ENCODE data around the gene ELL2. TPM values are rescaled to one million over a fixed set of nuclear protein-coding genes. Genes with fewer than 3 reads are reported as not detected.
A peak's percentile ranks its signal among the peaks of the same experiment; 100 is the strongest.

The ELL2 gene
- total and polyA plus RNA-seq, 12 donors, result 10.5 to 68.2 (median 27.2) TPM

DNA sequence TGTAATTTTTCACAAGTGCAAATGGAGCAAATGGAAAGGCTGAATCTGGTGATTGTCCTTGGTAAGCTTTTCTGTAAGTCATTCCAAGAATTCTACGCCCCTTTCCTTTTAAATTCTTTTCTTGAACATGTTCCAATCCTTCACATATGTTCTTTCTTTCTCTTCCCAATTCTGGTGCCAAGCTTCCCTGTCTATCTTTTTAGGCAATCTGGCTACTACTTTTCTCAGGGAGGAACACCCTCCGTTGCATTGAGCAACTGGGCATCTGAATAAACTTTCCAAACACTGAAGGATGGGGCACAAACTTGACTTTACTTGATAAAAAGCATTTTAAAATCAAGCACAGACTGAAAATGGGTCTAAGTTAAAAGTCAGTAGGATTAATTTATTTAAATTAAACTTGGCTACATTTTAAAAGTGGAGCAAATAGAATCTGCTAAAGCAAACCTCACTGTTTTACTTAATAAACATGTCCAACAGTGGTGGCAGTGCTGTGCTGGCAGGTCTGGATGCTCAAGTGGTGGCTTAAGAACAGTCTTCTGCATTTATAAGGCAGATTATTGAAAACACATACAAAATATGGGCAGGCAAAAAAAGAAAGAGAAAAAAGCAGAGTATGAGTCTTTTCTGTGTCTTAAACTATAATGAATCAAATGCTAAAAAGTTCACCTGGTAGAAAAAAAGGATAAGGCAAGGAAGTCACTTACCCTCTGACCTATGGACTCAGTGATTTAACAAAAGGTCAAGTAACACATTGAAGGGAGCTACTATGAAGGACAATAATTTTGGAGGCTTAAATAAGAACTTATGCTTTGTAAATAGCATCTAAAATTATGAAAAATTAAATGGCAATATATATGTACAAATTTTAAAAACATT lies 5.4 kb downstream of the ELL2 start:
- Histone ChIP-seq H3K9me3 (no peaks in the 10 kb centered on the region), H3K4me3 (no peak overlapping the region), H3K27me3 (no peaks in the 10 kb centered on the region), H3K4me1 (peaks cover 0 to 73% (median 53%) of the 10 kb centered on the region in 9 donors), H3K27ac (peak overlapping the region in 3 of 10 donors; percentile 9 to 48 (median 45)), H3K36me3 (no peaks in the 10 kb centered on the region)
- 29 to 39% methylated on average over 2 of the region's 2 CpGs for WGBS, 2 donors
- intact Hi-C loops (cut with DNase I), result loop anchor here in 5 of 10 donors (5.0 to 10.0 kb wide), 4 partner anchors 54 to 379 kb away; no protein-coding TSS in a partner anchor
- TF ChIP-seq, protein P1, sequence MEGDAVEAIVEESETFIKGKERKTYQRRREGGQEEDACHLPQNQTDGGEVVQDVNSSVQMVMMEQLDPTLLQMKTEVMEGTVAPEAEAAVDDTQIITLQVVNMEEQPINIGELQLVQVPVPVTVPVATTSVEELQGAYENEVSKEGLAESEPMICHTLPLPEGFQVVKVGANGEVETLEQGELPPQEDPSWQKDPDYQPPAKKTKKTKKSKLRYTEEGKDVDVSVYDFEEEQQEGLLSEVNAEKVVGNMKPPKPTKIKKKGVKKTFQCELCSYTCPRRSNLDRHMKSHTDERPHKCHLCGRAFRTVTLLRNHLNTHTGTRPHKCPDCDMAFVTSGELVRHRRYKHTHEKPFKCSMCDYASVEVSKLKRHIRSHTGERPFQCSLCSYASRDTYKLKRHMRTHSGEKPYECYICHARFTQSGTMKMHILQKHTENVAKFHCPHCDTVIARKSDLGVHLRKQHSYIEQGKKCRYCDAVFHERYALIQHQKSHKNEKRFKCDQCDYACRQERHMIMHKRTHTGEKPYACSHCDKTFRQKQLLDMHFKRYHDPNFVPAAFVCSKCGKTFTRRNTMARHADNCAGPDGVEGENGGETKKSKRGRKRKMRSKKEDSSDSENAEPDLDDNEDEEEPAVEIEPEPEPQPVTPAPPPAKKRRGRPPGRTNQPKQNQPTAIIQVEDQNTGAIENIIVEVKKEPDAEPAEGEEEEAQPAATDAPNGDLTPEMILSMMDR (IDR thresholded peaks at IDR 0.05), result no peak
- no peak for DNase-seq
- no peak for ATAC-seq

DNA sequence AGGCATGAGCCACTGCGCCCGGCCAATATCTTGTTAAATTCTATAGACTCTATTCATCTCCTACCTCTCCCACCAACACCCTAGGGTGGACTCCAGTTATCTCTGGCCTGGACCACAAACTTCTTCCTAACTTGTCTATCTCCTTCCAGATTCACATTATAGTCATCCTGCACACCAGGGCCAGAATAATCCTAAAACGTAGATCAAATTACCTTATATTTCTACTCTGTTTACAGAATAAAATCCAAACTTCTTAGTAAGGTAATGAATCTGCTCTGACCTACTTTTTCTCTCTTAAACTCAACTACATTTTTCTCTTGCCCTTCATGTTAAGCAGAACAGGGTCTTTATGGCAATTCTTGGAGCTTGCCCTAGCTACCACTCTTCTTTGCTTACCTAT lies 6.9 kb downstream of the ELL2 start:
- Histone ChIP-seq H3K4me1 (peaks cover 0 to 82% (median 57%) of the 10 kb centered on the region in 9 donors), H3K36me3 (no peaks in the 10 kb centered on the region), H3K27ac (peak overlapping the region in 1 of 10 donors; percentile 9), H3K4me3 (no peak overlapping the region), H3K9me3 (no peaks in the 10 kb centered on the region), H3K27me3 (no peaks in the 10 kb centered on the region)
- intact Hi-C loops (cut with DNase I), result loop anchor here in 5 of 10 donors (5.0 to 10.0 kb wide), 4 partner anchors 52 to 380 kb away; no protein-coding TSS in a partner anchor
- WGBS, 2 donors, result 96 to 99% methylated on average over 3 of the region's 3 CpGs
- ATAC-seq (no peak), DNase-seq (no peak)
- TF ChIP-seq, protein P1 (IDR thresholded peaks at IDR 0.05), result no peak

DNA sequence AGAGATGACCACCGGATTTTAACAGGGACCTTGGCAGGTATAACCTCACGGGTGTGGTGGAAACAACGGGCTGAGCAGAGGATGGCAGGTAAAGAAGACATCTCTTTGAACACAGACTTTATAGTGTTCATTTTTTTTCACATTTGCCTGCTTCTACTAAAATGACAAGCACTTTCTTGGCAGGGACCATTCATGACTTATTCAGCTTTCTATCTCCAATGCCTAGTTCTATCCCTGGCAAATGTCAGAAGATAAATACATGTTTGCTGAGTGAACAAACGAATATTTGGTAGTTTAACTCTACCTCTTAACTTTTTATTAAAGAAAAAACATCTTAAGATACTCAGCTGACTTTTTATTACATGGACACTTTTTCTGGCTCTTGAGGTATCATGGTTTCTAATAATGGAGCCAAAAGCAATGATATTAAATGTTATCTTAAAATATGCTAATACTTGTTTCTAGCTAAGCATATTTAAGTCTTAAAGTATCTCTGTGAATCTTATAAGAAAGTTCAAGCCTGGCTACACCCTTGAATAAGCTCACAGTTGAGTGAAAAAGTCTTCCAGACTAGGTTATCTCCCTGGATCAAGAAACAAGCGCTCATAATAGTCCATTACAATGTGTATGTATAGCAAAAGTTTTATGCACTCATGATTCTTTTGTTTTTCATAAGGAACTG lies 8.5 kb downstream of the ELL2 start:
- TF ChIP-seq, protein P1 (IDR thresholded peaks at IDR 0.05), result no peak
- no peaks in the 10 kb centered on the region for H3K36me3 ChIP-seq
- 83 to 85% methylated on average over 5 of the region's 5 CpGs for WGBS, 2 donors
- DNase-seq (no peak), ATAC-seq (peak in 2 of 8 donors; percentile 15 to 17)
- peak overlapping the region in 1 of 10 donors; percentile 11 for H3K27ac ChIP-seq
- no peaks in the 10 kb centered on the region for H3K27me3 ChIP-seq
- intact Hi-C loops (cut with DNase I), result loop anchor here in 2 of 10 donors (10.0 kb wide), 2 partner anchors 88 to 382 kb away; no protein-coding TSS in a partner anchor
- no peaks in the 10 kb centered on the region for H3K9me3 ChIP-seq
- no peak overlapping the region for H3K4me3 ChIP-seq
- peaks cover 0 to 74% (median 46%) of the 10 kb centered on the region in 9 donors for H3K4me1 ChIP-seq

DNA sequence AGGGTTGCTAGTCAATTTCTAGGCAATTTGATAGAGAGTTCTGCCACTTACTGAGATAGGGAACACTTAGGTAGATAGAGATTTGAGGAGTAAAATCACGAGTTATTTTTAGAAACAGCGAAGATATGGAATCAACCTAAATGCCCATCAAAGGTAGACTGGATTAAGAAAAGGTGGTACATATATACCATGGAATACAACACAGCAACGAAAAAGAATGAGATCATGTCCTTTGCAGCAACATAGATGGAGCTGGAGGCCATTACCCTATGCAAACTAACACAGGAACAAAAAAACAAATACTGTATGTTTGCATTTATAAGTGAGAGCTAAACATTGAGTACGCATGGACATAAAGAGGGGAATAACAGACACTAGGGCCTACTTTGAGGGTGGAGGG lies 9.7 kb downstream of the ELL2 start:
- Histone ChIP-seq H3K4me3 (no peak overlapping the region), H3K36me3 (no peaks in the 10 kb centered on the region), H3K4me1 (peaks cover 0 to 61% (median 33%) of the 10 kb centered on the region in 9 donors), H3K27me3 (no peaks in the 10 kb centered on the region), H3K27ac (no peak overlapping the region), H3K9me3 (no peaks in the 10 kb centered on the region)
- WGBS, 2 donors, result 85 to 89% methylated on average over 4 of the region's 4 CpGs
- DNase-seq, result no peak
- TF ChIP-seq, protein P1 (IDR thresholded peaks at IDR 0.05), result no peak
- intact Hi-C loops (cut with DNase I), result loop anchor here in 2 of 10 donors (10.0 kb wide), 2 partner anchors 87 to 383 kb away; no protein-coding TSS in a partner anchor
- no peak for ATAC-seq

Data from heart right ventricle (tissue), 16 donors.